ACC112 (cell line): ENCODE results near the gene DGCR8.

Experiments
- H2AFZ ChIP-seq: fragments of 200-600 bp; sonication (generic); one replicate; pipeline ENCODE4 v1.6.0; 2017; ENCODE audit warnings: antibody characterized with exemption, low read length; ENCODE audit not compliant: unreplicated experiment
- H3K27ac ChIP-seq: fragments of 200-600 bp; sonication (generic); 2 replicates; pipeline ENCODE4 v1.5.1; 2014; ENCODE audit warnings: low read depth, mild to moderate bottlenecking, antibody characterized with exemption, low read length, moderate library complexity
- H3K27me3 ChIP-seq: fragments of 200-600 bp; sonication (generic); 2 replicates; pipeline ENCODE4 v1.6.1; 2014; ENCODE audit warnings: mild to moderate bottlenecking, antibody characterized with exemption, low read length, moderate library complexity, mixed read lengths; ENCODE audit not compliant: insufficient read depth
- H3K36me3 ChIP-seq: fragments of 200-600 bp; sonication (generic); 2 replicates; pipeline ENCODE4 v1.6.1; 2016; ENCODE audit warnings: mild to moderate bottlenecking, antibody characterized with exemption, low read length, moderate library complexity, mixed read lengths; ENCODE audit not compliant: insufficient read depth
- H3K4me1 ChIP-seq: fragments of 200-600 bp; sonication (generic); one replicate; pipeline ENCODE4 v1.6.1; 2016; ENCODE audit warnings: low read length, mixed read lengths; ENCODE audit not compliant: insufficient read depth, unreplicated experiment, control insufficient read depth
- H3K4me3 ChIP-seq: fragments of 200-600 bp; sonication (generic); 2 replicates; pipeline ENCODE4 v1.5.1; 2014; ENCODE audit warnings: mild to moderate bottlenecking, low read depth, low read length
- H3K79me2 ChIP-seq: fragments of 200-600 bp; sonication (generic); one replicate; pipeline ENCODE4 v1.6.0; 2016; ENCODE audit warnings: low read length; ENCODE audit not compliant: control insufficient read depth, unreplicated experiment, insufficient read depth

Gene DGCR8

GRCh38 chr22:20137671-20138416, 57.8 kb downstream of the DGCR8 start:
- no peak overlapping the region for H3K27ac ChIP-seq
- H3K4me1 ChIP-seq, result peaks cover 14% of the 10 kb centered on the region
- H3K27me3 ChIP-seq, result no peaks in the 10 kb centered on the region
- H3K36me3 ChIP-seq, result no peaks in the 10 kb centered on the region
- H2AFZ ChIP-seq, result no peak overlapping the region
- peaks cover 21% of the 10 kb centered on the region for H3K79me2 ChIP-seq
- no peak overlapping the region for H3K4me3 ChIP-seq

GRCh38 chr22:20138417-20138738, 58.3 kb downstream of the DGCR8 start:
- H3K27ac ChIP-seq, result no peak overlapping the region
- no peak overlapping the region for H2AFZ ChIP-seq
- no peak overlapping the region for H3K4me3 ChIP-seq
- H3K79me2 ChIP-seq, result peaks cover 18% of the 10 kb centered on the region
- no peaks in the 10 kb centered on the region for H3K27me3 ChIP-seq
- H3K4me1 ChIP-seq, result peaks cover 10% of the 10 kb centered on the region
- H3K36me3 ChIP-seq, result no peaks in the 10 kb centered on the region

DNA sequence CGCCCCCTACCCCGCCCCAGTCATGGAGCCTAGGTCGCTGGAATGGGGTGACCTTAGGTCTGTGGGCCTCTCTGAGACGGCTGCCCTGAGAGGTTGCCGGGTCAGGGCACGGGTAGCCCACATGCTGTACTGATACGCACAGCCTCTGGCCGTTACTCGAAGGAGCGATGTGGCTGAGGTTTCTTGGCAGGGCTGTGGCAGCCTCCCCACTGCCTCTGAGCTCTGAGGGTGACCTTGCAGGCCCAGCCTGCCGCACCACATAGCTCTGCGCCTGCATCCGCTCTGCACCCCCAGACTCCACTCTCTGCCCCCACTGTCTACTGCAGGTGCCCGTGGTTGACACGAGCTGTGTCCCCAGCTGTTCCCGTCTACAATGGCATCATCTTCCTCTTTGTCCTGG, 58.8 kb downstream of the DGCR8 start:
- H3K4me1 ChIP-seq, result peaks cover 10% of the 10 kb centered on the region
- H3K4me3 ChIP-seq, result no peak overlapping the region
- no peak overlapping the region for H3K27ac ChIP-seq
- H3K27me3 ChIP-seq, result no peaks in the 10 kb centered on the region
- no peak overlapping the region for H2AFZ ChIP-seq
- H3K79me2 ChIP-seq, result peaks cover 18% of the 10 kb centered on the region
- no peaks in the 10 kb centered on the region for H3K36me3 ChIP-seq

- Histone ChIP-seq H3K27me3 (no peaks in the 10 kb centered on the region), H3K4me1 (peaks cover 10% of the 10 kb centered on the region), H3K79me2 (peaks cover 15% of the 10 kb centered on the region), H3K36me3 (no peaks in the 10 kb centered on the region), H3K27ac (no peak overlapping the region), H3K4me3 (no peak overlapping the region), H2AFZ (no peak overlapping the region)
Observed at GRCh38 chr22:20139391-20140106, 59.5 kb downstream of the DGCR8 start.

- no peak overlapping the region for H3K4me3 ChIP-seq
Observed at GRCh38 chr22:20140107-20140445, 60.0 kb downstream of the DGCR8 start.

GRCh38 chr22:20140521-20140964, 60.5 kb downstream of the DGCR8 start:
- no peaks in the 10 kb centered on the region for H3K27me3 ChIP-seq
- peaks cover 10% of the 10 kb centered on the region for H3K4me1 ChIP-seq
- H3K36me3 ChIP-seq, result no peaks in the 10 kb centered on the region
- H2AFZ ChIP-seq, result no peak overlapping the region
- H3K79me2 ChIP-seq, result peaks cover 8% of the 10 kb centered on the region
- no peak overlapping the region for H3K4me3 ChIP-seq
- H3K27ac ChIP-seq, result no peak overlapping the region

More at GRCh38 chr22:20140107-20140445, 60.0 kb downstream of the DGCR8 start:
- H3K27me3 ChIP-seq, result no peaks in the 10 kb centered on the region
- no peak overlapping the region for H2AFZ ChIP-seq
- peaks cover 13% of the 10 kb centered on the region for H3K79me2 ChIP-seq
- H3K27ac ChIP-seq, result no peak overlapping the region
- peaks cover 10% of the 10 kb centered on the region for H3K4me1 ChIP-seq
- no peaks in the 10 kb centered on the region for H3K36me3 ChIP-seq

GRCh38 chr22:20141186-20142077, 61.4 kb downstream of the DGCR8 start:
- no peak overlapping the region for H3K4me3 ChIP-seq
- no peak overlapping the region for H2AFZ ChIP-seq
- H3K4me1 ChIP-seq, result peaks cover 10% of the 10 kb centered on the region
- H3K79me2 ChIP-seq, result peaks cover under 1% of the 10 kb centered on the region
- no peaks in the 10 kb centered on the region for H3K36me3 ChIP-seq
- H3K27ac ChIP-seq, result peak overlapping the region; percentile 43
- no peaks in the 10 kb centered on the region for H3K27me3 ChIP-seq

DNA sequence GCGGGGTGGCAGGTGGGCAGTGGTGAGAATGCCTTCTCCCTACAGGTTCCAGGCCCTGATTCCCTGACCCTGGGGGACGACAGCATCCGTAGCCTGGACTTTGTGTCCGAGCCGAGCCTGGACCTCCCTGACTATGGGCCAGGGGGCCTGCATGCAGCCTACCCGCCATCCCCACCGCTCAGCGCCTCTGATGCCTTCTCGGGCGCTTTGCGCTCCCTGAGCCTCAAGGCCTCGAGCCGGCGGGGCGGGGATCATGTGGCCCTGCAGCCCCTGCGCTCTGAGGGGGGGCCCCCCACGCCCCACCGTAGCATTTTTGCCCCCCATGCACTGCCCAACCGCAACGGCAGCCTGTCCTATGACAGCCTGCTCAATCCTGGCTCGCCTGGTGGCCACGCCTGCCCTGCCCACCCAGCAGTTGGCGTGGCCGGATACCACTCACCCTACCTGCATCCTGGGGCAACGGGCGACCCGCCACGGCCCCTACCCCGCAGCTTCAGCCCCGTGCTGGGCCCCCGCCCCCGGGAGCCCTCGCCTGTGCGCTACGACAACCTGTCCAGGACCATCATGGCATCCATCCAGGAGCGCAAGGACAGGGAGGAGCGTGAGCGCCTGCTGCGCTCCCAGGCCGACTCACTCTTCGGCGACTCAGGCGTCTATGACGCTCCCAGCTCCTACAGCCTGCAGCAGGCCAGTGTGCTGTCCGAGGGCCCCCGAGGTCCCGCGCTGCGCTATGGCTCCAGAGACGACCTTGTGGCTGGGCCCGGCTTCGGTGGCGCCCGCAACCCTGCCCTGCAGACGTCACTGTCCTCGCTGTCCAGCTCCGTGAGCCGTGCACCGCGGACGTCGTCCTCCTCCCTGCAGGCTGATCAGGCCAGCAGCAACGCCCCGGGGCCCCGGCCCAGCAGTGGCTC, 62.9 kb downstream of the DGCR8 start:
- Histone ChIP-seq H3K79me2 (no peaks in the 10 kb centered on the region), H3K4me1 (peaks cover 10% of the 10 kb centered on the region), H3K36me3 (no peaks in the 10 kb centered on the region), H3K4me3 (no peak overlapping the region), H2AFZ (no peak overlapping the region), H3K27ac (no peak overlapping the region), H3K27me3 (no peaks in the 10 kb centered on the region)

DNA sequence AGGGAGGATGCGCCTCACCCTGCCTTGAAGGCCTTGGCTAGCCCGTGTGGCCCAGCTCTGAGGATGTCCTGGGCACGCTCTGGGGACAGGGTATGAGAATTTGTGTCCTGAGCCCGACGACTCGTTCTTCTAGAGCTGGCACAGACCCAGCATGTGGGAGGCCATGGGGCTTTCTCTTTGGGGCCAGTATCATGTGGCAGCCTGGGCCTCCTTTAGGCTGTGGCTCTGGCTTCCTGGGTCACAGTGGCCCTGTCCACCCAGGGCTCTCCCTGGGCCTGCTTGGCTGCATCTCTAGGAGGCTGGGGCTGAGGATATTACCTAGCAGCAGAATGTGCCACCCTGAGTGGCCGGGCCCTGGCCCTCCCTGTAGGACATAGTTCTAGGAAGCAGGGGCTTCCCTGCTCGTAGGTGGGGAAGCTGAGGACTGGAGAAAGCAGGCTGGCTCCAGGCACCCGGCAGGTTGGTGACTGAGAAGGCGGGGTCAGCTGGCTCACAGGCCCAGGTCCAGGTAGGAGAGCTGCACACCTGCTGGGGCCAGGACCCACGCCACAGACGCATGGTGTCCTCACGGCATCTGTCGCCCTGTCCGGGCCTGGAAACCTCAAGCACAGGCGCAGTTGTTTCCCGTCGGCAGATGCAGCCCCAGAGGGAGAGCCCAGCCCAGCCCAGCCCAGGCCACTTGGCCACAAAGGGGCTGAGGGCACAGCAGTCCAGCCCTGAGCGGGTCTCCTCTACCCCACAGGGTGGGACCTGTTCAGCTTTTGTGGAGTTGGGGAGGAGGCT, 64.0 kb downstream of the DGCR8 start:
- H3K4me3 ChIP-seq, result no peak overlapping the region
- no peaks in the 10 kb centered on the region for H3K27me3 ChIP-seq
- peaks cover 10% of the 10 kb centered on the region for H3K4me1 ChIP-seq
- no peak overlapping the region for H3K27ac ChIP-seq
- no peaks in the 10 kb centered on the region for H3K36me3 ChIP-seq
- H3K79me2 ChIP-seq, result no peaks in the 10 kb centered on the region
- H2AFZ ChIP-seq, result no peak overlapping the region
